Fibroblast of mammary gland (primary cell): Measurements from ENCODE around the gene DSCAM.
"Not testable (repeated sequence)": the region's sequence is repeated elsewhere in the genome, so short reads cannot be mapped to it uniquely, and the experiment has no call there.

Experiments used
- DNase-seq: peaks from one replicate; pipeline ENCODE4 v3.0.0-alpha.2; 2010; ENCODE audit warnings: low read depth
- H3K4me3 ChIP-seq: 2 replicates; pipeline ENCODE4 v1.5.1; 2011; ENCODE audit warnings: low read depth, mild to moderate bottlenecking, low read length, moderate library complexity; ENCODE audit not compliant: control insufficient read depth
- TF ChIP-seq, protein P1 (sequence below): conservative IDR thresholded peaks from 2 replicates; pipeline ENCODE4 v1.5.1; 2011; ENCODE audit warnings: low read depth, low read length, inconsistent platforms; ENCODE audit not compliant: control insufficient read depth, insufficient read depth

DSCAM gene

GRCh38 chr21:40457741-40458140 lies 389.2 kb downstream of the DSCAM start:
- H3K4me3 ChIP-seq, result no peak overlapping the region
- DNase-seq, result no peak
- TF ChIP-seq, protein P1, sequence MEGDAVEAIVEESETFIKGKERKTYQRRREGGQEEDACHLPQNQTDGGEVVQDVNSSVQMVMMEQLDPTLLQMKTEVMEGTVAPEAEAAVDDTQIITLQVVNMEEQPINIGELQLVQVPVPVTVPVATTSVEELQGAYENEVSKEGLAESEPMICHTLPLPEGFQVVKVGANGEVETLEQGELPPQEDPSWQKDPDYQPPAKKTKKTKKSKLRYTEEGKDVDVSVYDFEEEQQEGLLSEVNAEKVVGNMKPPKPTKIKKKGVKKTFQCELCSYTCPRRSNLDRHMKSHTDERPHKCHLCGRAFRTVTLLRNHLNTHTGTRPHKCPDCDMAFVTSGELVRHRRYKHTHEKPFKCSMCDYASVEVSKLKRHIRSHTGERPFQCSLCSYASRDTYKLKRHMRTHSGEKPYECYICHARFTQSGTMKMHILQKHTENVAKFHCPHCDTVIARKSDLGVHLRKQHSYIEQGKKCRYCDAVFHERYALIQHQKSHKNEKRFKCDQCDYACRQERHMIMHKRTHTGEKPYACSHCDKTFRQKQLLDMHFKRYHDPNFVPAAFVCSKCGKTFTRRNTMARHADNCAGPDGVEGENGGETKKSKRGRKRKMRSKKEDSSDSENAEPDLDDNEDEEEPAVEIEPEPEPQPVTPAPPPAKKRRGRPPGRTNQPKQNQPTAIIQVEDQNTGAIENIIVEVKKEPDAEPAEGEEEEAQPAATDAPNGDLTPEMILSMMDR, result no peak

- H3K4me3 ChIP-seq, result no peak overlapping the region
- no peak for DNase-seq
- TF ChIP-seq, protein P1, result no peak
These were observed 392.9 kb downstream of the DSCAM start for GRCh38 chr21:40454057-40454456.

GRCh38 chr21:40453183-40453582 lies 393.8 kb downstream of the DSCAM start:
- no peak for DNase-seq
- TF ChIP-seq, protein P1, result no peak
- no peak overlapping the region for H3K4me3 ChIP-seq

DNA sequence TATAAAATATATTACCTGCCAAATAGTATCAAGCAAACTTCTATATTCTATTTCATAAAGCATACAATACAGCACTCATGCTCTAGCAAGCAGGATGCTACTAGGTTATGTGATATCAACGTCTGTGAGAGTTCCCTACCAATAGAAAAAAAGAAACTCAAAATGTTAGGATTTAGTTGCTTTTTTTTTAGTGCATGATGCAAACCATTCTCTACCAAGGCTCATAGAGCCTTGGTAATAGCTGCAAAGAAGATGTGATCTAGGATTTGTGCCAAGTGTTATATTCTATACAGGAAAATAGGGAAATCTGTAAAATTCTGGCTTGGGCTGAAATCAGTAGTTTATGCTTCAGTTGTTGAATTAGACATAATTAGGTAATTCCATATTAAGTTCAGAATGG lies 394.4 kb downstream of the DSCAM start:
- no peak overlapping the region for H3K4me3 ChIP-seq
- no peak for DNase-seq
- TF ChIP-seq, protein P1, result no peak

GRCh38 chr21:40447016-40447415 lies 399.9 kb downstream of the DSCAM start:
- TF ChIP-seq, protein P1, result no peak
- no peak overlapping the region for H3K4me3 ChIP-seq
- no peak for DNase-seq

- H3K4me3 ChIP-seq, result no peak overlapping the region
- DNase-seq, result no peak
- TF ChIP-seq, protein P1, result no peak
These were observed 401.5 kb downstream of the DSCAM start for GRCh38 chr21:40445349-40445921.

- H3K4me3 ChIP-seq, DNase-seq: not testable (repeated sequence)
These were observed 407.4 kb downstream of the DSCAM start for GRCh38 chr21:40439581-40439980.
